HG03175 (cell line): ENCODE measurements around the gene CDH23.

Experiments
- ATAC-seq: cut with Tn5 transposase; IDR thresholded peaks from one replicate; pipeline ENCODE4 v1.9.1; 2021; ENCODE audit warnings: mild to moderate bottlenecking, moderate library complexity; ENCODE audit not compliant: unreplicated experiment

Gene CDH23

GRCh38 chr10:71437537-71438092 is 40.9 kb downstream of the CDH23 start:
- no peak for ATAC-seq

- ATAC-seq, result no peak
Measured at GRCh38 chr10:71438761-71439160, 42.0 kb downstream of the CDH23 start.

- ATAC-seq, result no peak
Measured at GRCh38 chr10:71439670-71440425, 43.1 kb downstream of the CDH23 start.

DNA sequence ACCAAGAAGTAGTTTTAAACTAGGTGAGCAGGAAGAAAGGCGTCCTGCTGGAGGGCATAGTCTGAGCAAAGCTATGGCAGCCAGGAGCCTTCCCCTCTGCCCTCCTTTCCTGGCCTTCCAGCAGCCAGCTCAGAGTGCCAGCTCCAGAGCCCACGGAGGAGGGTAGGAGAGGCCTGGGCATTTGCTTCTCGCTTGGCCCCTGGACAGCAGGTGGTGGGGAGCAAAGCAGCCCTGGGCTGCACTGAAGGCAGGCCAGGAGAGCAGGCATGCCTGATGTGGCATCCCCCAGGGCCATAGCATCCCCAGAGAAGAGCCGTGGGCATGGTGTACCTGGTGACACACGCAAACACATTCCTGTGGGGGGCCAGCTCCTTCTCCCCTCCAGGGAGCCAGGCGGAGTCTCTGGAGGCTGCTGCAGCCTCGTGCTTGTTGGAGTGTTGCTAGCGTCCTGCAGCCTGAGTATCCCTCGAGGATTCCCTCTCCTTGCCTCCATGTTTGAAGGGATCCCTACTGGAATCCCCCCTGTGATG is 43.9 kb downstream of the CDH23 start:
- no peak for ATAC-seq

- no peak for ATAC-seq
Measured at GRCh38 chr10:71442000-71442399, 45.3 kb downstream of the CDH23 start.

DNA sequence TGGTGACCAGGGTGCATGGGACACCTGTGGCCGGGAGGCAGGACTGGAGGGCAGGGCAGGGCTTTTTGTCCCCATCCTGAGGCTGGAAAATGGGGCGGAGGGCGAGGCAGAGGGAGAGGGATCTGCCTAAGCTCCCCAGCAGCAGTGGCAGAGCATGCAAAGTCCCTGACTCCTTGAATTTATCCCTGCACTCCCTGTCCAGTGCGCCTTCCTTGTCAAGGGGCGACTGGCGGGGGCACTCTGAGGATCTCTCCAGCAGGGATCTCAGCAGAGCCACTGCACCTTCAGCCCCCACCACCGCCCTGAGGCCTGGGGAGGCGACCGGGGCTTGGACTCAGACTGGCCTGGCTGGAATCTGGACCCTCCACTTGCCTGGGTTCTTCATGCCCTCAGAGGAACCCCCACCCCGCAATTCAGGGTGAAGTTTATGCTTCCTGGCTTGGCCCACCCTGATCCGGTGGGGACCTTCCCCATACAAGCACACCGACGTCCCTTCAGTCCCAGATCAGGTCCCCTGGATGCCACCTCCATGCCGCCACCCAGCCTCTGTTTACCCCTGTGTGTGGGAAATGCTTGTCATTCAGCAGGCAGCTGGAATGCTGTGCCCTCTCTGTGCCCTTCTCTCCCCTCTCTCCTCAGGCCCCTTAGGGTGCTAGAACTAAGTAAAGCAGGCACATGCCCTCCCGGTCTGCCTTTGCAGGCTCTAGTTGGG is 46.3 kb downstream of the CDH23 start:
- ATAC-seq, result no peak

DNA sequence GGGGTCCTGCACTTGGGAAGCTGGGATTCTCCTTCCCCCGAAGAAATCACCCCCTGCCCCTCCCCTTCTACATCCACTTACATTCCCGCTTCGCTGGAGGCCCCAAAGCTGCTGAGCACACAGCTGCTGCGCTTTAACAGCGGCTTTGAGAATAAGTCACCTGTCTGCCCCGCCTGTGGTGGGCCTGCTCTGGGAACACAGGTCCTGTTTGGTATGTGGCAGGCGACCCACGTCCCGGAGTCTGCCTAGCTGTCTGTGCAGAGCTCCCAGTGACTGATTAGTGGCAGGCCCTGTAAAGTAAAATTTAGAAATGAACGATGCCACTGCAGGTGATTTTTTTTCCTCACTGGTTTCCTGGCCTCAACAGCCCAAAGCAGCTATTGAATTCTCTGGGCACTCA is 47.0 kb downstream of the CDH23 start:
- ATAC-seq, result no peak

GRCh38 chr10:71444284-71445054 is 47.7 kb downstream of the CDH23 start:
- no peak for ATAC-seq

- ATAC-seq, result no peak
Measured at GRCh38 chr10:71447676-71448075, 51.0 kb downstream of the CDH23 start.

GRCh38 chr10:71448146-71448545 is 51.4 kb downstream of the CDH23 start:
- no peak for ATAC-seq

GRCh38 chr10:71449026-71449425 is 52.3 kb downstream of the CDH23 start:
- no peak for ATAC-seq

- no peak for ATAC-seq
Measured at GRCh38 chr10:71451754-71452153, 55.0 kb downstream of the CDH23 start.

GRCh38 chr10:71453186-71453585 is 56.5 kb downstream of the CDH23 start:
- no peak for ATAC-seq

- no peak for ATAC-seq
Measured at GRCh38 chr10:71454347-71454746, 57.6 kb downstream of the CDH23 start.

DNA sequence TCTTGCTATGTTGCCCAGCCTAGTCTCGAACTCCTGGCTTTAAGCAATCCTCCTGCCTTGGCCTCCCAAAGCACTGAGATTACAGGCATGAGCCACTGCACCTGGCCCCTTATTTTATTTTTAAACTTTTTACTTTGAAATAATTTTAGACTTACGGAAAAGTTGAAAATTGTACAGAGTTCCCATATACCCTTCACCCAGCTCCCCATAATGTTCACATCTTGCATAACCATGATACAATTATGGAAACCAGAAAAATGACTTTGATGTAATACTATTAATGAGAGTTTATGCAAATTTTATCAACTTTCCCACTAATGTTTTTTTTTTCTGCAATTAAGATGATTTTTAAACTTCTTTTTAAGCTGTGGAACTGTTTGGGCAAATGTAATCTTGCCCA is 58.3 kb downstream of the CDH23 start:
- ATAC-seq, result no peak

GRCh38 chr10:71456631-71457030 is 59.9 kb downstream of the CDH23 start:
- no peak for ATAC-seq

- ATAC-seq, result no peak
Measured at GRCh38 chr10:71457908-71458307, 61.2 kb downstream of the CDH23 start.

- ATAC-seq, result no peak
Measured at GRCh38 chr10:71458387-71458786, 61.7 kb downstream of the CDH23 start.

GRCh38 chr10:71459513-71459912 is 62.8 kb downstream of the CDH23 start:
- ATAC-seq, result no peak

- no peak for ATAC-seq
Measured at GRCh38 chr10:71460615-71461014, 63.9 kb downstream of the CDH23 start.

DNA sequence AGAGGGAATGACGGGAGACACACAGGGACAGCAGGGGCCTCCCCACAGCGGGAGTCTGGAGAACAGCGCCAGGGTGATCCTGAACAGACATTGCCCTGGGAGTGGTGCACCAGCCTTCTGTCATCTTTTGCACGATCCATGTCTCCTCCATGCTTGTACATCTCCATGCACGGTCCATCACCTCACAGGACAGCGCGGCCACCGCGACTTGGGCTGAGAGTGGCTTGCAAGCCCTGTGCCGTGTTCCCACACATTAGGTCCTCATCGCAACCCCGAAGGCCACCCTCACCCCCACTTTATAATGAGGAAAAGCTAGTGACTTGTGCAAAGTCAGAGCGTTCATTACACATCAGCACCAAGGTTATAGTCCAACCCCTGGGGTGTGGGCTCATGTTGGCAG is 64.7 kb downstream of the CDH23 start:
- ATAC-seq, result no peak
